GM12878 (cell line): Measurements from ENCODE around the gene SIT1. TPM values are rescaled to one million over a fixed set of nuclear protein-coding genes. Genes with fewer than 3 reads are reported as not detected.

Experiments used
- BHLHE40 ChIP-seq, 2 experiments: fragments of 450-650 bp in 1 of 2; IDR thresholded peaks; 2 replicates each; pipeline ENCODE4 v1.6.1; 2011 to 2017; ENCODE audit warnings: low read depth in 2 of 2, borderline replicate concordance in 1 of 2, improper control_type of control experiment in 1 of 2, low read length in 1 of 2, mild to moderate bottlenecking in 1 of 2
- CBX5 ChIP-seq: sonication (generic); IDR thresholded peaks from 2 replicates; pipeline ENCODE4 v1.6.1; 2016; ENCODE audit warnings: low read depth, moderate library complexity, mild to moderate bottlenecking, inconsistent platforms
- CREB1 ChIP-seq: IDR thresholded peaks from 2 replicates; pipeline ENCODE4 v1.6.1; 2012; ENCODE audit warnings: low read depth, mild to moderate bottlenecking, inconsistent platforms
- CREM ChIP-seq: IDR thresholded peaks from 2 replicates; pipeline ENCODE4 v1.6.1; 2014; ENCODE audit warnings: antibody characterized with exemption, low read depth
- EGR1 ChIP-seq, 2 experiments: IDR thresholded peaks; 1 replicate in 1 of 2; 2 replicates in 1 of 2; pipeline ENCODE4 v1.6.1; 2011 to 2012; ENCODE audit warnings: low read depth in 2 of 2, low read length in 2 of 2, borderline replicate concordance in 1 of 2, mild to moderate bottlenecking in 1 of 2, moderate library complexity in 1 of 2
- IKZF1 ChIP-seq: fragments of 450-650 bp; conservative IDR thresholded peaks from 2 replicates; pipeline ENCODE4 v1.6.1; 2017; ENCODE audit warnings: antibody characterized with exemption, mild to moderate bottlenecking
- IKZF2 ChIP-seq, 2 experiments: fragments of 450-650 bp; IDR thresholded peaks; 2 replicates each; pipeline ENCODE4 v1.6.1; 2017; ENCODE audit warnings: mild to moderate bottlenecking in 2 of 2, moderate library complexity in 2 of 2
- LARP7 ChIP-seq: fragments of 450-650 bp; IDR thresholded peaks from 2 replicates; pipeline ENCODE4 v1.6.1; 2017; ENCODE audit warnings: mild to moderate bottlenecking
- MTA2 ChIP-seq: fragments of 450-650 bp; IDR thresholded peaks from 2 replicates; pipeline ENCODE4 v1.6.1; 2016; ENCODE audit warnings: low read depth, mild to moderate bottlenecking, moderate library complexity
- NBN ChIP-seq: fragments of 450-650 bp; IDR thresholded peaks from 2 replicates; pipeline ENCODE4 v1.6.1; 2016
- NFIC ChIP-seq: IDR thresholded peaks from 2 replicates; pipeline ENCODE4 v1.6.1; 2012; ENCODE audit warnings: low read depth, mild to moderate bottlenecking, inconsistent platforms, low read length, moderate library complexity
- NR2C2 ChIP-seq: IDR thresholded peaks from 2 replicates; pipeline ENCODE4 v1.6.1; 2011; ENCODE audit warnings: borderline replicate concordance, low read depth; ENCODE audit not compliant: control insufficient read depth, insufficient read length
- POLR2A ChIP-seq: IDR thresholded peaks from 2 replicates; pipeline ENCODE4 v1.6.1; 2011; ENCODE audit warnings: low read depth, mild to moderate bottlenecking, low read length
- POU2F2 ChIP-seq: IDR thresholded peaks from 3 replicates; pipeline ENCODE4 v1.6.1; 2011; ENCODE audit warnings: low read depth, mild to moderate bottlenecking, low read length, borderline replicate concordance
- SMC3 ChIP-seq: IDR thresholded peaks from 2 replicates; pipeline ENCODE4 v1.6.1; 2011; ENCODE audit warnings: low read length, improper control_type of control experiment, borderline replicate concordance
- SRF ChIP-seq, 2 experiments: IDR thresholded peaks; 2 replicates each; pipeline ENCODE4 v1.6.1; 2011; ENCODE audit warnings: low read depth in 2 of 2, low read length in 2 of 2, mild to moderate bottlenecking in 1 of 2, moderate library complexity in 1 of 2
- USF1 ChIP-seq: IDR thresholded peaks from 2 replicates; pipeline ENCODE4 v1.6.1; 2011; ENCODE audit warnings: borderline replicate concordance, low read depth, mild to moderate bottlenecking, moderate library complexity, mixed read lengths, low read length; ENCODE audit not compliant: insufficient read depth; ENCODE audit errors: extremely low read length
- YY1 ChIP-seq: IDR thresholded peaks from 2 replicates; pipeline ENCODE4 v1.6.1; 2011; ENCODE audit warnings: low read depth, mild to moderate bottlenecking, low read length
- ZBED1 ChIP-seq: IDR thresholded peaks from 2 replicates; pipeline ENCODE4 v1.6.1; 2016; ENCODE audit warnings: borderline replicate concordance
- ZNF687 ChIP-seq: fragments of 450-650 bp; IDR thresholded peaks from 2 replicates; pipeline ENCODE4 v1.6.1; 2017; ENCODE audit warnings: mild to moderate bottlenecking, moderate library complexity
- polyA plus RNA-seq, 11 experiments: library from polyadenylated mRNA; depleted of rRNA in 4 of 11; unstranded in 6 of 11; stranded (reverse) in 5 of 11; fragments of >200 nt; fragmentation: Nextera tagmentation in 4 of 11; fragmentation: Illumina TruSeq in 1 of 11; extraction: Ambion mirVana in 4 of 11; extraction: Trizol in 1 of 11; gene quantifications; 1 replicate in 1 of 11; 2 replicates in 10 of 11; pipeline versions ENCODE4 v1.2.1 to v1.2.3, GENCODE V29; 2011 to 2016; ENCODE audit warnings: inconsistent platforms in 2 of 11, missing spikeins in 2 of 11, low read depth in 1 of 11
- total RNA-seq, 4 experiments: library from RNA; depleted of rRNA in 3 of 4; stranded (reverse); fragments of >200 nt in 3 of 4; fragmentation: Illumina TruSeq in 1 of 4; extraction: Trizol in 1 of 4; gene quantifications; 2 replicates each; pipeline versions ENCODE4 v1.2.1 to v1.2.3, GENCODE V29; 2013 to 2021
- TF ChIP-seq, protein P1 (sequence below): fragments of 450-650 bp; IDR thresholded peaks from 2 replicates; pipeline ENCODE4 v1.6.1; 2017; ENCODE audit warnings: mild to moderate bottlenecking, moderate library complexity

SIT1 gene
- total and polyA plus RNA-seq, 10 of the 15 experiments (the other 5 are each of a cell fraction or from before 2014, with no cell fraction given) = 0.97 to 137 (median 59.7) TPM

GRCh38 chr9:35618854-35619799 is 31.6 kb downstream of the SIT1 start (continued):
- TF ChIP-seq, protein P1, sequence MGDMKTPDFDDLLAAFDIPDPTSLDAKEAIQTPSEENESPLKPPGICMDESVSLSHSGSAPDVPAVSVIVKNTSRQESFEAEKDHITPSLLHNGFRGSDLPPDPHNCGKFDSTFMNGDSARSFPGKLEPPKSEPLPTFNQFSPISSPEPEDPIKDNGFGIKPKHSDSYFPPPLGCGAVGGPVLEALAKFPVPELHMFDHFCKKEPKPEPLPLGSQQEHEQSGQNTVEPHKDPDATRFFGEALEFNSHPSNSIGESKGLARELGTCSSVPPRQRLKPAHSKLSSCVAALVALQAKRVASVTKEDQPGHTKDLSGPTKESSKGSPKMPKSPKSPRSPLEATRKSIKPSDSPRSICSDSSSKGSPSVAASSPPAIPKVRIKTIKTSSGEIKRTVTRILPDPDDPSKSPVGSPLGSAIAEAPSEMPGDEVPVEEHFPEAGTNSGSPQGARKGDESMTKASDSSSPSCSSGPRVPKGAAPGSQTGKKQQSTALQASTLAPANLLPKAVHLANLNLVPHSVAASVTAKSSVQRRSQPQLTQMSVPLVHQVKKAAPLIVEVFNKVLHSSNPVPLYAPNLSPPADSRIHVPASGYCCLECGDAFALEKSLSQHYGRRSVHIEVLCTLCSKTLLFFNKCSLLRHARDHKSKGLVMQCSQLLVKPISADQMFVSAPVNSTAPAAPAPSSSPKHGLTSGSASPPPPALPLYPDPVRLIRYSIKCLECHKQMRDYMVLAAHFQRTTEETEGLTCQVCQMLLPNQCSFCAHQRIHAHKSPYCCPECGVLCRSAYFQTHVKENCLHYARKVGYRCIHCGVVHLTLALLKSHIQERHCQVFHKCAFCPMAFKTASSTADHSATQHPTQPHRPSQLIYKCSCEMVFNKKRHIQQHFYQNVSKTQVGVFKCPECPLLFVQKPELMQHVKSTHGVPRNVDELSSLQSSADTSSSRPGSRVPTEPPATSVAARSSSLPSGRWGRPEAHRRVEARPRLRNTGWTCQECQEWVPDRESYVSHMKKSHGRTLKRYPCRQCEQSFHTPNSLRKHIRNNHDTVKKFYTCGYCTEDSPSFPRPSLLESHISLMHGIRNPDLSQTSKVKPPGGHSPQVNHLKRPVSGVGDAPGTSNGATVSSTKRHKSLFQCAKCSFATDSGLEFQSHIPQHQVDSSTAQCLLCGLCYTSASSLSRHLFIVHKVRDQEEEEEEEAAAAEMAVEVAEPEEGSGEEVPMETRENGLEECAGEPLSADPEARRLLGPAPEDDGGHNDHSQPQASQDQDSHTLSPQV = no peak
- peak; percentile 83 for TF ChIP-seq CREB1
- peak; percentile 38; the same call in 1 of the 2 replicates for TF ChIP-seq NFIC
- TF ChIP-seq MTA2 = peak; percentile 60; the same call in 1 of the 2 replicates
- peak; percentile 60 for TF ChIP-seq USF1
- TF ChIP-seq POU2F2 = peak; percentile 71; the same call in 1 of the 3 replicates
- TF ChIP-seq IKZF2 (IDR thresholded peaks at IDR 0.05) = peak; percentile 81 to 82
- no peak for TF ChIP-seq NR2C2
- peak; percentile 88 to 94 for TF ChIP-seq BHLHE40 (IDR thresholded peaks at IDR 0.05; ENCODE audit: borderline replicate concordance in 1 of 2, low read depth in 2 of 2, low read length in 1 of 2)
- peak; percentile 43; the same call in 1 of the 2 replicates for TF ChIP-seq ZBED1
- peak; percentile 83 for TF ChIP-seq IKZF1
- peak; percentile 83 for TF ChIP-seq ZNF687
- no peak for TF ChIP-seq SMC3
- peak; percentile 68 for TF ChIP-seq CREM
- peak in 1 of 2 experiments; percentile 35; a peak in 1 of 3 replicates for TF ChIP-seq EGR1 (IDR thresholded peaks at IDR 0.05; ENCODE audit: borderline replicate concordance in 1 of 2, low read depth in 2 of 2, low read length in 2 of 2)
- TF ChIP-seq CBX5 = no peak
- TF ChIP-seq POLR2A = no peak
- 0 out of 2 replicates have a peak, but pooled peaks have one; percentile 37 for TF ChIP-seq LARP7
- TF ChIP-seq SRF (IDR thresholded peaks at IDR 0.05; ENCODE audit: low read depth in 2 of 2, low read length in 2 of 2) = peak; percentile 14 to 74; a peak in 2 of 4 replicates
- peak; percentile 86 for TF ChIP-seq YY1
- 0 out of 2 replicates have a peak, but pooled peaks have one; percentile 48 for TF ChIP-seq NBN
